Thoracic aorta (tissue), 2 donors: ENCODE results near the gene ACSL3. TPM values are rescaled to one million over a fixed set of nuclear protein-coding genes. Genes with fewer than 3 reads are reported as not detected.

Experiments
- ATAC-seq: fragments of 150-250 bp; one replicate; pipeline ENCODE4 v1.8.0; 2017; ENCODE audit warnings: low read depth; ENCODE audit not compliant: insufficient number of reproducible peaks, low FRiP score
- DNase-seq: peaks from one replicate; pipeline ENCODE4 v3.0.0-alpha.2; 2020; ENCODE audit warnings: low spot score
- H3K27ac ChIP-seq, 2 donors: fragments of 200-600 bp; sonication (generic); 1 replicate in 1 of 2; 2 replicates in 1 of 2; pipeline ENCODE4 v1.5.1; 2016; ENCODE audit warnings: mild to moderate bottlenecking in 2 of 2, moderate library complexity in 2 of 2
- H3K27me3 ChIP-seq: fragments of 200-600 bp; sonication (generic); replicated peaks from 2 replicates; pipeline ENCODE4 v1.6.0; 2016; ENCODE audit warnings: mild to moderate bottlenecking; ENCODE audit not compliant: insufficient read depth
- H3K36me3 ChIP-seq: fragments of 200-600 bp; sonication (generic); one replicate; pipeline ENCODE4 v1.5.1; 2016
- H3K4me1 ChIP-seq, 2 donors: fragments of 200-600 bp; sonication (generic); 1 replicate in 1 of 2; 2 replicates in 1 of 2; pipeline versions ENCODE4 v1.5.1 to v1.6.0; 2016; ENCODE audit warnings: low read depth in 2 of 2, mild to moderate bottlenecking in 1 of 2; ENCODE audit not compliant: control insufficient read depth in 1 of 2
- H3K4me3 ChIP-seq: fragments of 200-600 bp; sonication (generic); 2 replicates; pipeline ENCODE4 v1.5.1; 2016; ENCODE audit warnings: mild to moderate bottlenecking
- H3K9me3 ChIP-seq: fragments of 200-600 bp; sonication (generic); 2 replicates; pipeline ENCODE4 v1.5.1; 2016
- CTCF ChIP-seq: fragments of 200-600 bp; sonication (generic); IDR thresholded peaks from one replicate; pipeline ENCODE4 v1.5.1; 2019; ENCODE audit warnings: antibody characterized with exemption
- total RNA-seq, 2 donors: library from RNA; depleted of rRNA; stranded (reverse); fragments of >200 nt; gene quantifications; one replicate each; pipeline versions ENCODE4 v1.1.0 to v1.2.3, GENCODE V29; 2016

ACSL3 gene
- total RNA-seq, 2 donors from 2014 or later = 65.1 to 79.0 TPM

DNA sequence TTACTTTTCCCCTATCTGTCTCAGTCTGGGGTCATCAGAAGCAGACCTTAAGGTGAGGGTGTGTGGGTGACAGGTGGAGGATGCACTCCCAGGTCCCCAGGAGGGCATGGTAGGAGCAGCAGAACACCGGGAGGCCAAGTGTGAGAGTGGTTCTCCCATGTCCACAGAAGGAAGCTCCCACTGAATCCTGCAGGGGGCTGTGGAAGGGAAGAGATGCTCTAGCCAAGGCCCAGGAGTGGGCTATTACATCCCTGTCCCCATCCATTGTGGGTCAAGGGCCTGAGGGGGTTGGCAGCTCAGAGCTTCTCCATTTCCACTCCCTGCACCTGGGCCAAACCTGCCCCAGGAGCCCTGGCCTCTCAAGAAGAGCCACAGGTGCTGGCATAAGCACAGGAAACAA, 104.7 kb downstream of the ACSL3 start:
- no peak for ATAC-seq
- Histone ChIP-seq H3K4me3 (no peak overlapping the region), H3K9me3 (no peaks in the 10 kb centered on the region), H3K4me1 (no peaks in the 10 kb centered on the region), H3K27ac (no peak overlapping the region), H3K27me3 (no peaks in the 10 kb centered on the region), H3K36me3 (no peaks in the 10 kb centered on the region)
- no peak for TF ChIP-seq CTCF
- DNase-seq = no peak

GRCh38 chr2:222968550-222969155, 107.8 kb downstream of the ACSL3 start:
- H3K4me1 ChIP-seq = no peaks in the 10 kb centered on the region
- no peak for DNase-seq
- no peak overlapping the region for H3K4me3 ChIP-seq
- no peak overlapping the region for H3K27ac ChIP-seq
- no peaks in the 10 kb centered on the region for H3K9me3 ChIP-seq
- H3K27me3 ChIP-seq = no peaks in the 10 kb centered on the region
- ATAC-seq = no peak
- no peak for TF ChIP-seq CTCF
- H3K36me3 ChIP-seq = no peaks in the 10 kb centered on the region

- Histone ChIP-seq H3K27me3 (no peaks in the 10 kb centered on the region), H3K9me3 (no peaks in the 10 kb centered on the region)
- no peak for TF ChIP-seq CTCF
These were observed 108.7 kb downstream of the ACSL3 start for GRCh38 chr2:222969491-222969890.

DNA sequence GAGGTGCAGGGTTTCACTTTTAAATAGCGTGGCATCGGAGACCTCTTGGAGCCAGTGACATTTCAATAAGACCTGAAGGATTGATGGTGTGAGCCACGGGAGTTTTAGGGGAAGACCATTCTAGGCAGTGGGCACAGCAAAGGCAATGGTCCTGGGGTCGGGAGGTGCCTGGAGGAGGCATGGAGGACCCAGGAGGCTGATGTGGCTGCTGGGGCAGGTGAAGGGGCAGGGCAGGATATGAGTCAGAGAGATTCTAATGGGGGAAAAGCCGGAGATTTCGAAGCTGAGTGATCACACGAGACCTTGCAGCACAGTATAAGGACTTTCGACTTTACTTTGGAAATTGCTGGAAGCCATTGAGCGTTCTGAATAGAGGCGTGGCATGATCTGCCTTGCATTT, 111.6 kb downstream of the ACSL3 start:
- DNase-seq (no peak), ATAC-seq (no peak)
- Histone ChIP-seq H3K9me3 (no peaks in the 10 kb centered on the region), H3K4me1 (no peaks in the 10 kb centered on the region), H3K27me3 (no peaks in the 10 kb centered on the region), H3K4me3 (no peak overlapping the region), H3K27ac (no peak overlapping the region), H3K36me3 (no peaks in the 10 kb centered on the region)
- TF ChIP-seq CTCF = no peak

More at GRCh38 chr2:222969491-222969890, 108.7 kb downstream of the ACSL3 start:
- Histone ChIP-seq H3K4me3 (no peak overlapping the region), H3K4me1 (no peaks in the 10 kb centered on the region), H3K27ac (no peak overlapping the region), H3K36me3 (no peaks in the 10 kb centered on the region)
- no peak for ATAC-seq
- no peak for DNase-seq

DNA sequence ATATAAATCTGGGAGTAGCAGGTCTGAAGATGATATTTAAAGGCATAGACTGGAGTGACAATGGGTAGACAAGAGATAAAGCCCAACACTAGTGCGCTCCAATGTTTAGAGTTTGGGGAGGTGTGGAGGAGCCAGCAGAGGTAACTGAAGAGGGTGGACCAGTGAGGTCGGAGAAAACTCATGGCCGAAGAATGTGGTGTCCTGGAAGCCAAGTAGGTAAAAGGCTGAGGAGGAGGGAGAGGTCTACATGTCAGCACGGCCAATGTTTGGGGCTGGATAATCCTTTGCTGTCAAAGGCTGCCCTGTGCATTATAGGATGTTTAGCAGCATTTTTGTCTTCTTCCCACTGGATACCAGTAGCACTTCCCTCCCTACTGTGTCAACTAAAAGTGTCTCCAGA, 112.4 kb downstream of the ACSL3 start:
- no peak for ATAC-seq
- no peaks in the 10 kb centered on the region for H3K27me3 ChIP-seq
- H3K36me3 ChIP-seq = no peaks in the 10 kb centered on the region
- H3K9me3 ChIP-seq = no peaks in the 10 kb centered on the region
- no peak overlapping the region for H3K4me3 ChIP-seq
- no peak for TF ChIP-seq CTCF
- no peaks in the 10 kb centered on the region for H3K4me1 ChIP-seq
- DNase-seq = no peak
- H3K27ac ChIP-seq = no peak overlapping the region
